Osteoblast (primary cell): ENCODE results near the gene TSTD2. TPM values are rescaled to one million over a fixed set of nuclear protein-coding genes. Genes with fewer than 3 reads are reported as not detected.

ENCODE experiments used
- DNase-seq: peaks from one replicate; pipeline ENCODE4 v3.0.0; 2011; ENCODE audit warnings: low spot score, mixed read lengths; ENCODE audit not compliant: insufficient read length; ENCODE audit errors: missing footprints
- H2AFZ ChIP-seq: 2 replicates; pipeline ENCODE4 v1.6.0; 2011; ENCODE audit warnings: mild to moderate bottlenecking, low read length
- H3K27ac ChIP-seq: 2 replicates; pipeline ENCODE4 v1.5.1; 2011; ENCODE audit warnings: mild to moderate bottlenecking, low read depth, low read length, moderate library complexity
- H3K27me3 ChIP-seq: 2 replicates; pipeline ENCODE4 v1.6.0; 2012; ENCODE audit warnings: mild to moderate bottlenecking, control low read depth, inconsistent platforms, low read length, moderate library complexity; ENCODE audit not compliant: insufficient read depth
- H3K36me3 ChIP-seq: 2 replicates; pipeline ENCODE4 v1.5.1; 2011; ENCODE audit warnings: mild to moderate bottlenecking, low read length, control low read depth, moderate library complexity; ENCODE audit not compliant: insufficient read depth
- H3K4me1 ChIP-seq: 2 replicates; pipeline ENCODE4 v1.5.1; 2011; ENCODE audit warnings: mild to moderate bottlenecking, low read length, control low read depth, moderate library complexity; ENCODE audit not compliant: insufficient read depth
- H3K4me2 ChIP-seq: 2 replicates; pipeline ENCODE4 v1.6.0; 2011; ENCODE audit warnings: mild to moderate bottlenecking, low read length; ENCODE audit not compliant: insufficient read depth
- H3K4me3 ChIP-seq: fragments of 200-600 bp; sonication (generic); 3 replicates; pipeline ENCODE4 v1.5.1; 2012; ENCODE audit warnings: mild to moderate bottlenecking, low read length, inconsistent platforms; ENCODE audit not compliant: insufficient read depth
- H3K79me2 ChIP-seq: 2 replicates; pipeline ENCODE4 v1.6.0; 2012; ENCODE audit warnings: mild to moderate bottlenecking, low read length, control low read depth, inconsistent platforms; ENCODE audit not compliant: insufficient read depth
- H3K9me3 ChIP-seq: 2 replicates; pipeline ENCODE4 v1.5.1; 2011; ENCODE audit warnings: low read depth, low read length, control low read depth
- H4K20me1 ChIP-seq: 2 replicates; pipeline ENCODE4 v1.6.0; 2012; ENCODE audit warnings: mild to moderate bottlenecking, low read length, control low read depth; ENCODE audit not compliant: insufficient read depth
- CTCF ChIP-seq: IDR thresholded peaks from 2 replicates; pipeline ENCODE4 v1.5.1; 2011; ENCODE audit warnings: mild to moderate bottlenecking, low read depth, low read length, moderate library complexity; ENCODE audit errors: extremely low read depth
- total RNA-seq: library from RNA; depleted of rRNA; stranded (reverse); fragments of >200 nt; gene quantifications from 2 replicates; pipeline ENCODE4 v1.2.3, GENCODE V29; 2012

Gene TSTD2
- total RNA-seq, 1 donor, result 16.3 TPM

GRCh38 chr9:97558701-97559101, 74.5 kb downstream of the TSTD2 start:
- Histone ChIP-seq H3K27me3 (peaks cover 26% of the 10 kb centered on the region), H3K4me3 (no peak overlapping the region), H3K9me3 (no peaks in the 10 kb centered on the region), H3K36me3 (no peaks in the 10 kb centered on the region), H3K79me2 (no peaks in the 10 kb centered on the region), H4K20me1 (no peaks in the 10 kb centered on the region), H2AFZ (no peak overlapping the region), H3K27ac (no peak overlapping the region), H3K4me2 (no peak overlapping the region), H3K4me1 (peaks cover 4% of the 10 kb centered on the region)
- no peak for TF ChIP-seq CTCF
- no peak for DNase-seq

GRCh38 chr9:97557606-97558095, 75.5 kb downstream of the TSTD2 start:
- peaks cover 4% of the 10 kb centered on the region for H3K4me1 ChIP-seq
- H3K27ac ChIP-seq, result no peak overlapping the region
- no peak for TF ChIP-seq CTCF
- H3K27me3 ChIP-seq, result peaks cover 31% of the 10 kb centered on the region
- H4K20me1 ChIP-seq, result no peaks in the 10 kb centered on the region
- no peak overlapping the region for H2AFZ ChIP-seq
- DNase-seq, result no peak
- H3K4me3 ChIP-seq, result no peak overlapping the region
- no peak overlapping the region for H3K4me2 ChIP-seq
- H3K9me3 ChIP-seq, result no peaks in the 10 kb centered on the region
- H3K36me3 ChIP-seq, result no peaks in the 10 kb centered on the region
- H3K79me2 ChIP-seq, result no peaks in the 10 kb centered on the region

GRCh38 chr9:97556721-97557605, 76.2 kb downstream of the TSTD2 start:
- no peak for DNase-seq
- H3K9me3 ChIP-seq, result no peaks in the 10 kb centered on the region
- peaks cover 4% of the 10 kb centered on the region for H3K4me1 ChIP-seq
- H3K27ac ChIP-seq, result no peak overlapping the region
- H3K4me3 ChIP-seq, result no peak overlapping the region
- no peaks in the 10 kb centered on the region for H3K36me3 ChIP-seq
- H3K4me2 ChIP-seq, result no peak overlapping the region
- H3K79me2 ChIP-seq, result no peaks in the 10 kb centered on the region
- peaks cover 26% of the 10 kb centered on the region for H3K27me3 ChIP-seq
- TF ChIP-seq CTCF, result no peak
- H4K20me1 ChIP-seq, result no peaks in the 10 kb centered on the region
- no peak overlapping the region for H2AFZ ChIP-seq

- no peak for DNase-seq
- Histone ChIP-seq H3K36me3 (no peaks in the 10 kb centered on the region), H4K20me1 (no peaks in the 10 kb centered on the region), H3K27me3 (peaks cover 20% of the 10 kb centered on the region), H3K79me2 (no peaks in the 10 kb centered on the region), H3K4me2 (no peak overlapping the region), H3K4me1 (peaks cover 4% of the 10 kb centered on the region), H3K9me3 (no peaks in the 10 kb centered on the region), H2AFZ (no peak overlapping the region), H3K4me3 (no peak overlapping the region), H3K27ac (no peak overlapping the region)
- no peak for TF ChIP-seq CTCF
These were observed 77.0 kb downstream of the TSTD2 start for GRCh38 chr9:97556036-97556720.
